Dendritic cell treated with granulocyte-macrophage colony-stimulating factor and Interleukin-4, amounts not matched to agents 40 ng/mL and 50 ng/mL, for 4 days (primary cell): ENCODE data around the gene RAP2B.
"Not testable (repeated sequence)": the region's sequence is repeated elsewhere in the genome, so short reads cannot be mapped to it uniquely, and the experiment has no call there.

Experiments used
- H3K27ac Mint-ChIP-seq: one replicate; pipeline ENCODE4 v1.8.0; 2022; ENCODE audit warnings: mild to moderate bottlenecking, mixed read lengths
- H3K27me3 Mint-ChIP-seq: one replicate; pipeline ENCODE4 v1.8.0; 2022; ENCODE audit warnings: mild to moderate bottlenecking, mixed read lengths
- H3K36me3 Mint-ChIP-seq: one replicate; pipeline ENCODE4 v1.8.0; 2022; ENCODE audit warnings: low read depth, mixed read lengths
- H3K4me1 Mint-ChIP-seq: one replicate; pipeline ENCODE4 v1.8.0; 2022; ENCODE audit warnings: low read depth, mixed read lengths
- H3K4me3 Mint-ChIP-seq: one replicate; pipeline ENCODE4 v1.8.0; 2022; ENCODE audit warnings: mild to moderate bottlenecking, moderate library complexity, mixed read lengths
- H3K9me3 Mint-ChIP-seq: one replicate; pipeline ENCODE4 v1.8.0; 2022; ENCODE audit warnings: mixed read lengths
- intact Hi-C: fragments of 100-400 bp; cut with micrococcal nuclease; formaldehyde crosslinking; loops from one replicate; pipeline ENCODE4 v1.15.0; 2022

The RAP2B gene

DNA sequence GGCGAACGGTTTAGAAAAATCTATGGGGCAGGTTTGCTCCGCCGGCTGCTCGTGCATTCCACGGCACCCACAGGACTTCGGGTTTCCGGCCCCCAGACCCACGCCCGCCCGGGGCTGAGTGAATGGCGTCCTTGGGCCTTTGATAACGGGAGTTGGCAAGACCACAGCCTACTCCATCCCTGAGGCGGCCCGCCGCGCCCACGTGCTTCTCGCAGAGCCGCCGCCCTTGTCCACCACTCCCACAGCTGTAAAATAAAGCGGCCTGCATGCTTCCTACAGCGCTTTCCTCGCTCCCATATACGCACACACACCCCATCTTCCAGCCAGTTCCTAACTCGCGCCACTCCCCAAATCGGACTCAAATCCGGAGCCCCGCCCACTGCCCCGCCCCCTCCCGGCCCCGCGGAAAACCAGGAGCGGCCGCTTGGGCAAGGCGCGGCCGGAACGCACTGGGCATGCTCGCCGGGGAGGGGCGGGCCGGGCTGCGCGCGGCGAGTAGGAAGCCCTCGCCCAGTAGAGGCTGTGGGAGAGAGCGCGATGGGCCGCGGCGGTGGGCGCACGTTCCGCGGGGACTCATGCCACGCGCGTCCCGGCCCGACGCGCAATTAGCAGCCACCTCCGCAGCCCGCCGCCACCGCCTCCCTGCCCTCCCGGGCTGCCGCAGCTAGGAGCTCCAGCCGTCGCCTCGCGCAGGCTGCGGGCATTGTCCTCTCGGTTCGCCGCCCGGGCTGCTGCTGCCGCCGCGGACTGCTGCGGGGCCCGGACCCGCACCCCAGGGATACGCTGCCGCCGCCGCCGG is at the start of gene RAP2B:
TSS of gene RAP2B (plus strand) at position 513 of the 799 bp plus-strand sequence. CDS start 468 bp downstream, outside the sequence.
- Mint-ChIP-seq H3K27me3 (no peaks in the 10 kb centered on the region), H3K9me3 (no peaks in the 10 kb centered on the region), H3K27ac (peak within 1 kb of the TSS; percentile 100), H3K36me3 (peaks cover 56% of the 10 kb centered on the region), H3K4me1 (peaks cover 31% of the 10 kb centered on the region), H3K4me3 (peak within 1 kb of the TSS; percentile 88)
- intact Hi-C loops, result loop anchor here (1.0 to 5.0 kb wide), 3 partner anchors 35 to 127 kb away; no protein-coding TSS in a partner anchor

DNA sequence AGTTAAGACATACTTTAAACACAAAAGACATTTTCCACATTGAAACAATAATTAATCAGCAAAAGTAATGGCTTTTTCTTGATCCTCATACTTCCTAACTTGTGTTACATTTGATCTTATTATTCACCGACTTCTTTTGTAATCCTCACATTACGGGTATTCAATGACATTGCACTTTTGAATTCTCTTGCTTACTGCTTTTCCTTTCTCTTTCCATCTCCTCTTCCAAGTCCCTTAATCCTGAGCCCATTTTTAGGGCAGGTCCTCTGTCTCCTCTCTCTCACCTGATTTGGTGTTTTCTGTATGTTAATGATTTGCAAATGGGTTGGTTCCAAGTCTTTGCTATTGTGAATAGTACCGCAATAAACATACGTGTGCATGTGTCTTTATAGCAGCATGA is 48.5 kb upstream of the RAP2B start:
- H3K36me3 Mint-ChIP-seq, result no peaks in the 10 kb centered on the region
- intact Hi-C loops, result no loop called here
- H3K4me1 Mint-ChIP-seq, result peaks cover 11% of the 10 kb centered on the region
- peak overlapping the region; percentile 11 for H3K27ac Mint-ChIP-seq
- no peaks in the 10 kb centered on the region for H3K9me3 Mint-ChIP-seq
- H3K27me3 Mint-ChIP-seq, result no peaks in the 10 kb centered on the region
- H3K4me3 Mint-ChIP-seq, result no peak overlapping the region

DNA sequence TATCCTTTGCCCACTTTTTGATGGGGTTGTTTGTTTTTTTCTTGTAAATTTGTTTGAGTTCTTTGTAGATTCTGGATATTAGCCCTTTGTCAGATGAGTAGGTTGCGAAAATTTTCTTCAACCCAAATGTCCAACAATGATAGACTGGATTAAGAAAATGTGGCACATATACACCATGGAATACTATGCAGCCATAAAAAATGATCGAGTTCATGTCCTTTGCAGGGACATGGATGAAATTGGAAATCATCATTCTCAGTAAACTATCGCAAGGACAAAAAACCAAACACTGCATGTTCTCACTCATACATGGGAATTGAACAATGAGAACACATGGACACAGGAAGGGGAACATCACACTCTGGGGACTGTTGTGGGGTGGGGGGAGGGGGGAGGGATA is 47.8 kb upstream of the RAP2B start:
- H3K9me3 Mint-ChIP-seq, H3K27ac Mint-ChIP-seq, intact Hi-C loops, H3K36me3 Mint-ChIP-seq, H3K4me3 Mint-ChIP-seq, H3K27me3 Mint-ChIP-seq: not testable (repeated sequence)
- peaks cover 11% of the 10 kb centered on the region for H3K4me1 Mint-ChIP-seq

DNA sequence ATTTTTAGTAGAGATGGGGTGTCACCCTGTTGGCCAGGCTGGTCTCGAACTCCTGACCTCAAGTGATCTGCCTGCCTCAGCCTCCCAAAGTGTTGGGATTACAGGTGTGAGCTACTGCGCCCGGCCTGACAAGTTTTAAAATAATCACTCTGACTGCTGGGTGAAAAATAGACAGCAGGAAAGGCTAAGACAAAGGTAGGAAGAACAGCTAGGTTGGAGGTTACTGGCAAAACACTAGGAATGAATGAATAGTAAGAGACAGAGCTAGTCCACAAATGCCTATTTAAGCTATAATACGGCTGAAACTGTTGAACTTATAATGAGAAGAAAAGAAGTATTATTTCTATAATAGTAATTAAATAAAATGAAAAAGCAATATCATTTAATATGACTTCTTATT is 46.7 kb upstream of the RAP2B start:
- Mint-ChIP-seq H3K9me3 (no peaks in the 10 kb centered on the region), H3K4me3 (no peak overlapping the region), H3K36me3 (no peaks in the 10 kb centered on the region), H3K4me1 (peaks cover 6% of the 10 kb centered on the region), H3K27me3 (no peaks in the 10 kb centered on the region), H3K27ac (no peak overlapping the region)
- intact Hi-C loops, result no loop called here

DNA sequence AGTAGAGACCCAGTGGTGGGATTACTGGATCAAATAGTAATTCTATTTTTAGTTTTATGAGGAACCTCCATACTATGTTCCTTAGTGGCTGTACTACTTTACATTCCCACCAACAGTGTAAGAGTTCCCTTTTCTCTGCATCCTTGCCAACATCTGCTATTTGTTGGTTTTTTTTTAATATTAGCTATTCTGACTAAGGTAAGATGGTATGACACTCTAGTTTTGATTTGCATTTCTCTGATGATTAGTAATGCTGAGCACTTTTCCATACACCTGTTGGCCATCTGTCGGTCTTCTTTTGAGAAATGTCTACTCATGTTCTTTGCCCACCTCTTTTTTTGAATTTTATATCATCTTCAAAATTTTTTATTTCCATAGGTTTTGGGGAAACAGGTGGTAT is 34.2 kb upstream of the RAP2B start:
- Mint-ChIP-seq H3K9me3 (no peaks in the 10 kb centered on the region), H3K4me3 (no peak overlapping the region), H3K4me1 (peaks cover 41% of the 10 kb centered on the region), H3K36me3 (no peaks in the 10 kb centered on the region), H3K27ac (peak overlapping the region; percentile 11), H3K27me3 (no peaks in the 10 kb centered on the region)
- intact Hi-C loops, result loop anchor here (5.0 to 10.0 kb wide), 2 partner anchors 35 to 63 kb away; partner anchors contain the start of gene RAP2B

DNA sequence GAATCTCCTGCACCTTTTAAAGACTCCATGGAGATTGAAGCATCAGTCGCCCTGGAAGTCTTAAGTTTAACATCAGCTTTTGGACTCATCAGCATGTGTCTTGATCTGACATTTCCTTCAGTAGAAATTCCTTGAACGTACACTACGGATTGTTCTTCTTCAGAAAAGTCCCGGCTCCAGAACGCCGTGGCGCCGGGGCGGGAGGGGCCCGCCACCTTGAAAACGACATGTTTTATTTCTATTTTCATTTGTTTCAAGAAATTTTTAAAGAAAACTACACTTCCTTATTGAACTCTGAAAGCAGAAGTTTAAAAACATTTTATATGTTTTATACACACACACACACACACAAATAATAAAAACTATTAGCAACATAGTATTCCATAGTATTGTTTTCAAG is 32.6 kb upstream of the RAP2B start:
- H3K4me1 Mint-ChIP-seq, result peaks cover 45% of the 10 kb centered on the region
- H3K27me3 Mint-ChIP-seq, result no peaks in the 10 kb centered on the region
- H3K9me3 Mint-ChIP-seq, result no peaks in the 10 kb centered on the region
- H3K27ac Mint-ChIP-seq, result peak overlapping the region; percentile 68
- intact Hi-C loops, result loop anchor here (5.0 to 10.0 kb wide), 2 partner anchors 33 to 65 kb away; partner anchors contain the start of gene RAP2B
- H3K4me3 Mint-ChIP-seq, result no peak overlapping the region
- H3K36me3 Mint-ChIP-seq, result no peaks in the 10 kb centered on the region

DNA sequence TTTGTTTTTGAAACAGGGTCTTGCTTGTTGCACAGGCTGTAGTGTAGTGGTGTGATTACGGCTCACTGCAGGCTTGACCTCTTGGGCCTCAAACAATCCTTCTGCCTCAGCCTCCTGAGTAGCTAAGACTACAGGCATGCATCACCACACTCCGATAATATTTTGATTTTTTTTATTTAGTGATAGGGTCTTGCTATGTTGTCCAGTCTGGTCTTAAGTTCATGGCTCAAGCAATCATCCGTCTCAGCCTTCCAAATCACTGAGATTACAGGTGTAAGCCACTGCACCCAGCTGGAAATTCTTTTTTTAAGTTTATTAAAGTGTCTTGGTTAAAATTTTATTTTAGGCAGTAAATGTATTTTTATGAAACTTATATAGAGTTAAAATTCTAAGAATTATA is 32.2 kb upstream of the RAP2B start:
- H3K36me3 Mint-ChIP-seq, result no peaks in the 10 kb centered on the region
- H3K27me3 Mint-ChIP-seq, result no peaks in the 10 kb centered on the region
- intact Hi-C loops, result loop anchor here (5.0 to 10.0 kb wide), 2 partner anchors 32 to 65 kb away; partner anchors contain the start of gene RAP2B
- H3K9me3 Mint-ChIP-seq, result no peaks in the 10 kb centered on the region
- H3K4me3 Mint-ChIP-seq, result no peak overlapping the region
- H3K4me1 Mint-ChIP-seq, result peaks cover 49% of the 10 kb centered on the region
- H3K27ac Mint-ChIP-seq, result peak overlapping the region; percentile 68

DNA sequence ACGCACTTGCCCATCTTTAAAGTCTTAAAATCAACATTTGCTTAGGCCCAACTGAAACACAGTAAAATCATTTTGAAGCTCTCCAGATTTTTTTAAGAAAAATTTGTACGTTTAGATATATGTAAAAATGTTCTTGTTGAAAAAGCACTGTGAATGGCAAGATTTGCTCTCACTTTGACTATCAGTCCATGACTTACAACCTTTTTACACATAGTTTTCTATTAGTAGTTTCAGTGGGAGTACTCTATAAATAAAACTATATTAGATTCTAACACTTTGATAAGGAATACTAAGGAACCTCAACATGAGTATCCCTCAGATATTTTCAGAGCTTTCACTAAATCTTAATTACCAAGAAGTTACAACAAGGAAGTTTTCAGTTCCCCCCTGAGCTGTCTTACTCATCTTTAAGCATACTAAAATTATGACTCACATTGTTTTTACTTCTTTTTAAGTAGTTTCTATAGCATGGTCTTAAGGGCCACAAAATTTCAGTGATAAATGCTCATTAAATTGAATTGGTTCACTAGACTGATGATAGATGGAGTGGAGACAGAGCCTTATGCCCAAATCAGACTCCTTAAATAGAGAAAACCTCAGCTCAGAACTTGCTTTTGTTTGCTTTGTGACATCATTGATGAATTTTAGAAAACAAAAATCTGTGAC is 31.6 kb upstream of the RAP2B start:
- intact Hi-C loops, result no loop called here
- Mint-ChIP-seq H3K27me3 (no peaks in the 10 kb centered on the region), H3K4me3 (no peak overlapping the region), H3K36me3 (no peaks in the 10 kb centered on the region), H3K9me3 (no peaks in the 10 kb centered on the region), H3K27ac (peak overlapping the region; percentile 68), H3K4me1 (peaks cover 55% of the 10 kb centered on the region)

DNA sequence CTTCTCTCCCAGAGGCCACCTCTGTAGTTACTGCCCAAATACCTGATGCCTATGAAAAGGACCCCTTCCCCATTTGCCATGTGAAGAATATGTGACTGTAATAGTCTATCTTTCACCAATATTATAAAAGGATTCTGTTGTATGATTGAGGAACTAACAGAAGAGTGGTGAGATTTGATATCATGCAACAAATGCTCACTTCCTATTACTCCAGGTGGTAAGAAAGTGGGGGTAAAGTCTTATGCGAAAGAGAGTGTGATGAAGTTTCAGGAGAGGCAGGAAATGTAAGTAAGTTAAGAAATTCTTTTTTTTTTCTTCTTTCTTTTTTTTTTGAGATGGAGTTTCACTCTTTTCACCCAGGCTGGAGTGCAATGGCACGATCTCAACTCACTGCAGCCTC is 24.4 kb upstream of the RAP2B start:
- intact Hi-C loops, result no loop called here
- no peaks in the 10 kb centered on the region for H3K9me3 Mint-ChIP-seq
- no peaks in the 10 kb centered on the region for H3K27me3 Mint-ChIP-seq
- H3K27ac Mint-ChIP-seq, result peak overlapping the region; percentile 96
- no peak overlapping the region for H3K4me3 Mint-ChIP-seq
- peaks cover 39% of the 10 kb centered on the region for H3K4me1 Mint-ChIP-seq
- no peaks in the 10 kb centered on the region for H3K36me3 Mint-ChIP-seq

DNA sequence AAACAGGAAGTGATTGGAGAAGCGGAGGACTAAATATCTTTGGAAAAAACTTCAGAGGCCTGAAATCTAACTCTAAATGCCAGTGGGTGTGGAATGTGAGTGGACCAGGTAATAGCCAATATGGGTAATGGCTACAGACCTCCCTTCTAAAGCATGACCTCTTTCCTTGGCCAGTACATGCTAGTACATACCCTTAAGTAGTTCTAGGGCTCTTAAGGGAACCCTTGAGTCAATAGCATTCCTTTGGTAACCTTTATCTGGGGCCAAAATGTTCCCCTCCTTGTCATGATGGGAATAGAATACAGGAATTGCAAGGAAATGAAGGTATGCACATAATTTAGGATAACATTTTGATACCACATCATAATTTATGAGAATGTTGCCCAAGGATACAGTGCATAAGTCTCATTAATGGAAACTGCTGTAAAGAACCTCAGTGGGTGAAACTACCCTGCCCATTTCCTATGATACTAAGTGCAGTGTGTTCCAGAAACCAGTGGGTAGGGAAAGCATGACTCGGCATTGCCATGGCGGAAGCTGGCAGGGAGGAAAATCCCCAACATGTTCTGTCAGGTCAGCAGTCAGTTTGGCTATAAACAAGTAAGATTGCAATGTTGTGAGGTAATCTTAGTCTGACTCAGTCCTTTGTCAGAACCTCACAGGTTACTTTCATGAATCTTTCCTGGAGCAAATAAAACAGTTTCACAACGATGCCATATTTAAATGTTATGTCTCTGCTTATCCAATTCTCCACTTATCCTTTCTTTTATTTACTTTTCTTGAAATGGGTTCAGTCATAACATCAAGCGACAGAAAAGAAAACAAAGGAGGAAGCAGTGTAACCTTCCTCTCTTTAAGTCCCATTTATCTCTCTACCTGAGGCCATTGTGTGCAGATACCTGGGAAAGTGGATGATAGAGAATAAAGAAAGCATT is 23.5 kb upstream of the RAP2B start:
- Mint-ChIP-seq H3K27me3 (no peaks in the 10 kb centered on the region), H3K9me3 (no peaks in the 10 kb centered on the region), H3K36me3 (no peaks in the 10 kb centered on the region), H3K4me3 (no peak overlapping the region), H3K4me1 (peaks cover 39% of the 10 kb centered on the region), H3K27ac (peak overlapping the region; percentile 96)
- intact Hi-C loops, result no loop called here

DNA sequence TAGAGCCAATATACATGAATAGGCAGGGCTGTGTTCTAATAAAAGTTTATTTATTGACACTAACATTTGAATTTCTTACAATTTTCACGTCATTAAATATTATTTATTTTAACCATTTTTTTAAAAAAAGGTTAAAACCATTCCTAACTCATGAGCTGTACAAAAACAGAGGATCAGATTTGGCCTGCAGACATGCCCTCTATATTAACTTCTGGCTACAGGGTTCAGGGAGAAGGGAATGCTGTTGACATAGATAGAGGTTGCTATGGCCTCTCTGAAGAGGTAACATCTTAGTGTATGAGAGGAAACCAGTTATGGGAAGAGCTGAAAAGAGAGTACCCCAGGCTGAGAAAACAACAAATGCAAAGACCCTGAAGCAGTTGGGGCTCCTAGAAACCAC is 19.1 kb upstream of the RAP2B start:
- no peak overlapping the region for H3K27ac Mint-ChIP-seq
- H3K4me3 Mint-ChIP-seq, result no peak overlapping the region
- H3K27me3 Mint-ChIP-seq, result no peaks in the 10 kb centered on the region
- H3K36me3 Mint-ChIP-seq, result no peaks in the 10 kb centered on the region
- H3K4me1 Mint-ChIP-seq, result peaks cover 24% of the 10 kb centered on the region
- H3K9me3 Mint-ChIP-seq, result no peaks in the 10 kb centered on the region
- intact Hi-C loops, result no loop called here

DNA sequence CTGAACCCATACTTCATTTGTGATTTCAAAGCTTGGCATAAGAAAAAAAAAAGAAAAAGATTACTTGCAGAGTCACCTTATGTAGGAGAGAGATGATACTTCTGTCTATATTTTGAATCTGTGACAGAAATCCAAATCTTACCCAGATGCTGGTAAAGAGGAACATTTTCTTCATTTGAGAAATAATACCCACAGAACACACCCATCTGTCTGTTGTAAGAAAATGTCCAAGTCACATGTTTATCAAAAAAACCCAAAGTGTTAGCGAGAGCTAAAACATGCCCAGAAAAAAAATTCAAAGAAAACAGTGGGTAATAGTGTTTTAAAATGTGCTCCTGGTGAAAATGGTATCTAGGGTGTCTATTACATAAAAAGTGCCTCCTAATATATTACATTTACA is 18.0 kb upstream of the RAP2B start:
- peaks cover 8% of the 10 kb centered on the region for H3K9me3 Mint-ChIP-seq
- H3K36me3 Mint-ChIP-seq, result no peaks in the 10 kb centered on the region
- H3K4me1 Mint-ChIP-seq, result peaks cover 19% of the 10 kb centered on the region
- H3K27me3 Mint-ChIP-seq, result no peaks in the 10 kb centered on the region
- peak overlapping the region; percentile 72 for H3K27ac Mint-ChIP-seq
- no peak overlapping the region for H3K4me3 Mint-ChIP-seq
- intact Hi-C loops, result no loop called here

DNA sequence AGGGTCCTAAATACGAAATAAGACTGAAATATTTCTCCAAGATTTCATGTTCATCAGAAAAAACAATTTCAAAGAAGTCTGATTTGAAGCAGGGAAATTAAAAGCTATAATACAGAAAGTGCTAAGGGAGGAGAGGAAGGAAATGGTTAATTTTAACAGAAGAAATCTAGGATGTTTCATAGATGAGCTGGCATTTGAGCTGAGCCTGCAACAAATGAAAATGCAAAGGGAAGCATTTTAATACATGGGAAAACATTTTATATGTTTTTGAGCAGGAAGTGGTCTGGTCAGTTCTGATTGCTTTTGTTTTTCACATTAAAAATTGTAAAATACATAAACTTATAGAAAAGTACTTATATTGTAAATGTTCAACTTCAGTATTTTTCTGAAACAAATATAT is 17.2 kb upstream of the RAP2B start:
- H3K9me3 Mint-ChIP-seq, result peaks cover 8% of the 10 kb centered on the region
- no peak overlapping the region for H3K4me3 Mint-ChIP-seq
- intact Hi-C loops, result loop anchor here (1.0 kb wide), 1 partner anchor 16 kb away; no protein-coding TSS in a partner anchor
- no peaks in the 10 kb centered on the region for H3K27me3 Mint-ChIP-seq
- H3K4me1 Mint-ChIP-seq, result peaks cover 20% of the 10 kb centered on the region
- H3K36me3 Mint-ChIP-seq, result no peaks in the 10 kb centered on the region
- peak overlapping the region; percentile 72 for H3K27ac Mint-ChIP-seq
